H1 (cell line): ENCODE measurements around the gene UCP1. TPM values are rescaled to one million over a fixed set of nuclear protein-coding genes. Genes with fewer than 3 reads are reported as not detected.

Experiments
- CHD2 ChIP-seq: IDR thresholded peaks from 2 replicates; pipeline ENCODE4 v1.6.1; 2012; ENCODE audit warnings: low read length, improper control_type of control experiment
- CHD7 ChIP-seq: fragments of 300-600 bp; sonication (generic); IDR thresholded peaks from 2 replicates; pipeline ENCODE4 v1.7.1; 2012; ENCODE audit warnings: low read length, moderate library complexity, mild to moderate bottlenecking, inconsistent platforms; ENCODE audit not compliant: insufficient replicate concordance
- CTBP2 ChIP-seq: IDR thresholded peaks from 2 replicates; pipeline ENCODE4 v1.7.0; 2011; ENCODE audit warnings: borderline replicate concordance, mild to moderate bottlenecking, moderate library complexity, mixed read lengths, low read length; ENCODE audit not compliant: insufficient read depth, insufficient read length
- EGR1 ChIP-seq: IDR thresholded peaks from 2 replicates; pipeline ENCODE4 v1.6.1; 2011; ENCODE audit warnings: low read depth, low read length, borderline replicate concordance
- EZH2 ChIP-seq: fragments of 200-600 bp; sonication (generic); IDR thresholded peaks from 2 replicates; pipeline ENCODE4 v1.7.1; 2012; ENCODE audit warnings: low read depth, mild to moderate bottlenecking, moderate library complexity, low read length, inconsistent platforms; ENCODE audit not compliant: severe bottlenecking
- NANOG ChIP-seq: IDR thresholded peaks from 2 replicates; pipeline ENCODE4 v1.6.1; 2011; ENCODE audit warnings: low read length, low read depth, mild to moderate bottlenecking, inconsistent platforms; ENCODE audit not compliant: insufficient read depth, poor library complexity, severe bottlenecking
- PHF8 ChIP-seq: fragments of 200-600 bp; sonication (generic); conservative IDR thresholded peaks from 2 replicates; pipeline ENCODE4 v1.7.1; 2012; ENCODE audit warnings: low read depth, mild to moderate bottlenecking, inconsistent platforms, low read length, moderate library complexity
- SAP30 ChIP-seq: fragments of 300-600 bp; sonication (generic); IDR thresholded peaks from 2 replicates; pipeline ENCODE4 v1.7.1; 2012; ENCODE audit warnings: low read length, moderate library complexity, mild to moderate bottlenecking, inconsistent platforms; ENCODE audit not compliant: insufficient read depth, insufficient replicate concordance
- SP2 ChIP-seq: IDR thresholded peaks from 2 replicates; pipeline ENCODE4 v1.6.1; 2012; ENCODE audit warnings: mild to moderate bottlenecking, low read length, inconsistent platforms
- polyA plus RNA-seq, 7 experiments: library from polyadenylated mRNA; depleted of rRNA in 3 of 7; stranded (reverse) in 5 of 7; unstranded in 2 of 7; fragments of >200 nt in 5 of 7; fragments of 200-250 nt in 2 of 7; gene quantifications; 1 replicate in 5 of 7; 2 replicates in 1 of 7; 4 replicates in 1 of 7; pipeline versions ENCODE4 v1.2.1 to v1.2.3, GENCODE V29; 2011 to 2013; ENCODE audit warnings: missing spikeins in 2 of 7, mixed read lengths in 2 of 7
- total RNA-seq: library from RNA; stranded (reverse); fragmentation: NEBNext Ultra II Directional; extraction: Animal tissue kit (Norgen Biotek cat#: 25700); gene quantifications from 2 replicates; pipeline ENCODE4 v1.2.1, GENCODE V29; 2021

Gene UCP1
- total and polyA plus RNA-seq, 2 of the 8 experiments (the other 6 are each of a cell fraction or from before 2014, with no cell fraction given) = 0.20 to 0.44 TPM

- TF ChIP-seq SAP30 (no peak), CTBP2 (no peak), NANOG (no peak), EGR1 (no peak), EZH2 (no peak), PHF8 (no peak), CHD7 (no peak), SP2 (no peak), CHD2 (no peak)
- TF ChIP-seq, all 59 proteins: peak for 0
Observed at GRCh38 chr4:140571620-140572019, 2.9 kb upstream of the UCP1 start (continued).
